GM18951 (cell line): ENCODE results near the gene MYH9.

Experiments
- POLR2A ChIP-seq: IDR thresholded peaks from 4 replicates; pipeline ENCODE4 v1.6.1; 2011; ENCODE audit warnings: mild to moderate bottlenecking; ENCODE audit not compliant: insufficient read length, insufficient read depth; ENCODE audit errors: extremely low read depth
- in situ Hi-C: fragments of 300-500 bp; cut with MboI; formaldehyde crosslinking; loops from one replicate; pipeline ENCODE4 v1.12.0; 2022; ENCODE audit warnings: low sequenced_read_pairs, mixed read lengths, inconsistent platforms; ENCODE audit not compliant: unreplicated experiment

MYH9 gene

DNA sequence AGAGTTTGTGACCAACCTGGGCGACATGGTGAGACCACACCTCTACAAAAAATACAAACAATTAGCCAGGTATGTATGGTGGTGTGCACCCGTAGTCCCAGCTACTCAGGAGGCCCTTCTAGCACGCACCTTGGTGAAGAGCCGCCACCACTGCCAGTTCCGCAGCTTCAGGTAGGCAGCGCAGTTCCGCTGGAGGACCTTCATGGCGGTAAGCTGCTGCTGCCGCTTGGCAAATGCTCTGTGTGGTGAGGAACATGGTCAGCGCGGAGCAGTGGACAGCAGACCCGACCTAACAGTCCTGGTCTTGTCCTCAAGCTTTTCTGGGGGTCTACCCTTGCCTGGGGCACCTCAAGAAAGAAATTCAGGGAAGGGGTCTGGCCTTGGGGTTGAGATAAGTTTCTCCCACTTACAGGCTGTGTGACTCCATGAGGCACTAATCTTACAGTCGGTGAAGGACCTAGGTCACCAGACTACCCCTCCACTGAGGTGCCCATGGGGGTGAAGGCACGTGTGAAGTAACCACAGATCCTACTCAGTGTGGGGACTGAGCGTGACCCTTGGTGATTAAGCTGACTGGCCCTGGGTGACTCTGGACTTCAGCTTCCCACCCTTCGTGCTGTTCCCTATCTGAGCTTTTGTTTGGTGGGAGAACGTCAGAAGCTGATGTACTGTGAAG lies 85.2 kb downstream of the MYH9 start:
- TF ChIP-seq POLR2A = no peak
- in situ Hi-C loops = loop anchor here (10.0 kb wide), 1 partner anchor 162 kb away; no protein-coding TSS in a partner anchor

DNA sequence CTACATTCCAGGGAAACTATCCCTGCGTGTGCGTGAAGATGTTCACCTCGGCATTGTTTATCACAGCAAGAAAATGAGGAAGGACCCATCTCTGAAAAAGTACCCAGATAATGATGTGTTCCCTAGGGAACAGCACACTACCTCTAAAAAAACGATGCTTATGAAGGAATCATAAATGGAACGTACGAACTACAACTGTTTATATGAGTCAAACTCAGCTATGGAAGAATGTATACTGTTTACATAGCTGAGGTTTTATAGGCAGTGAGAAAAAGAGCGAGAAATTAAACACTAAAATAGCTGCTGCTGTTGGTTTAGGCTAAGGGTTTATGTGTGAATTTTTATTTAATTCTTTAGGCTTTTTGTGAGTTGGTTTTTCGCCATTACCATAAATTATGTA lies 85.9 kb downstream of the MYH9 start:
- no peak for TF ChIP-seq POLR2A
- in situ Hi-C loops = loop anchor here (10.0 kb wide), 1 partner anchor 163 kb away; no protein-coding TSS in a partner anchor

DNA sequence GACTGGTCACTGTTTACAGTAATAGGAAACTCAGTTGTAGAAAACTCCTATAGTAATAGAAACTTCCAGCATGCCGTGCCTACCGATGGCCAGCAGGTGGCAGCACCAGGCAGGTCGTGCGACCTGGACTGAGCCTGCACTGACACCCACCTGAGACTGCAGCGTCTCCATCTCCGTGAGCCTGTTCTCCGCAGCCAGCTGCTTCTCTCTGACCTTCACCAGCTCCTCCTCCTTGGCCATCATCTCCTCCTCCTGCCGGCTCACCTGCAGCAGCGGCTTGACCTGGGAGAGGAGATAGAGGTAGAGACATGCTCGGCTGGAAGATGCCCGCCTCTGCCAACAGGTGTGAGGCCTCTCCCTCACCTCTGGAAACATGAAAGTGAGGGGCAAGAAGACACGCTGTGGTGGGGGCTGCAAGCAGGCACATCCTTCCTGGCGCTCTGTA lies 86.4 kb downstream of the MYH9 start:
- TF ChIP-seq POLR2A = no peak
- in situ Hi-C loops = loop anchor here (10.0 kb wide), 1 partner anchor 163 kb away; no protein-coding TSS in a partner anchor

DNA sequence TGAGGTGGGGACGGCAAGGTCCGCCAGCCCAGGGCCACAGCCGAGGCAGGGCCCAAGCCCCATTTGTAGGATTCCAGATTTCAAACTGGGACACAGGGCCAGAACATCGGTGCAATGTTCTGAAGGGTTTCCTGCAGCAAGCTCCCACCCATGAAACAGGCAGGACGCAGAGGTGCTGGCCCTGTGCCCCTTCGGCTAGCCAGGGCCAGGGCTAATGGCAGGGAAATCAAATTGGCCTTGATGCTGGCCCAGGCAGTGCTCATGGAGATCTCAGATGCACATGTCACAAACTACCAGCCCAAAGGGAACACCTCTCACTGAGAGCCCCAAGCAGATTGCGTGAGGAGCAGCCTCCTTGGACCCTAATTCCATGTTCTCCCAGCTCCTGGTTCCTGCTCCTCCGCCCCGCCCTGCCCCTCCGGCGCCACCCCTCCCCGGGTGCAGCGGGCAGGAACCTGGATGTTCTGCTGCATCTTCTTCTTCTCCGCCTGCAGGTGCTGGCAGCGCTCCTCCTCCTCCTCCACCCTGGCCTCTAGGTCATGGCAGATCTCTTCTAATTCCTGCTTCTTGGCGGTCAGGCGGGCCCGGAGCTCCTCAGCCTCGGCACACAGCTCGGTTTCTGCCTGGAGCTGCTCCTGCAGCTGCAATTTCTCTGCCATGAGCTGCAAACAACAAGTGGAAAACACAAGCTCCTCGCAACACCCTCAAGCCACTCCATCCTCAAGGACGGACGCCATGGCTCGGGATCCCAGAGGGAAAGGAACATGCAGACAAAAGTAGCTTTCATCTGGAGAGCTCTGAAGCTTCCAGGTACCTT lies 87.2 kb downstream of the MYH9 start:
- in situ Hi-C loops = loop anchor here (10.0 kb wide), 1 partner anchor 164 kb away; no protein-coding TSS in a partner anchor
- TF ChIP-seq POLR2A = no peak

DNA sequence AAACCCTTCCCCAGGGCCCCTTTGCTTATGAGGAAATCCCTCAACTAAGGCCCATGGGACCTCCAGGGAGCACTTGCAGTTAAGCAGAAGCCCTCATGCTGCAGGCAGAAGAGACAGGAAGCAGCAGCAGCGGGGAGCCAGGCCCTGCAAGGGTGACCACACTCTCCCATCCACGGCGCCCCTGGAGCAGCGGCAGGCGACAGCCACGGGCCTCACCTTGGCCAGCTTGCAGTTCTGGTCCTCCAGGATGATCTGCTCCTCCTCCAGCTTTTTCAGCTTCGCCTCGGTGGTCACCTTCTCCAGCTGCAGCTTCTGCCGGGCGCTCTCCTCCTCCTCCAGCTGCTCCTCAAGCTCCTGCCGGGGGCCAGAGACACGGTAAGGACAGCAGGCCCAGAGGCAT lies 87.9 kb downstream of the MYH9 start:
- no peak for TF ChIP-seq POLR2A
- in situ Hi-C loops = loop anchor here (10.0 kb wide), 1 partner anchor 165 kb away; no protein-coding TSS in a partner anchor

DNA sequence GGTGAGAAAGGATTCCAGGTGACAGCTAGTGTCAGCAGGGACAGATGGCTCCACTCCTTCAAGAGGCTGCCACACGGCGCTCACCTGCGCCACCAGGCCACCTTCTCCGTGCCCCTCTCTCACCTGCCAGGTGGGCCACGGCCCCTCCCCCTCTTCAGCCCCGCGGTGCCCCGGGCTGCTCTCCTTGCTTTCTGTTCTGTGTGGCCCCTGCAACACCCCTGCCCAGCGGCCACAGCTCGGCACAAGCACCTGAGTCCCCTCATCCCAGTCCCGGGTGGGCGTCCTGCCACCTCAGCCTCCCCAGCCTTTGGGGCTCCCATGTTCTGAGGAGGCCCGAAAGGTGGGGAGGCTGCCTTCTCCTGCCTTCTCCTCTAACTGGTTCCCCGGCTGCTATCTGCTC lies 88.5 kb downstream of the MYH9 start:
- in situ Hi-C loops = no loop called here

DNA sequence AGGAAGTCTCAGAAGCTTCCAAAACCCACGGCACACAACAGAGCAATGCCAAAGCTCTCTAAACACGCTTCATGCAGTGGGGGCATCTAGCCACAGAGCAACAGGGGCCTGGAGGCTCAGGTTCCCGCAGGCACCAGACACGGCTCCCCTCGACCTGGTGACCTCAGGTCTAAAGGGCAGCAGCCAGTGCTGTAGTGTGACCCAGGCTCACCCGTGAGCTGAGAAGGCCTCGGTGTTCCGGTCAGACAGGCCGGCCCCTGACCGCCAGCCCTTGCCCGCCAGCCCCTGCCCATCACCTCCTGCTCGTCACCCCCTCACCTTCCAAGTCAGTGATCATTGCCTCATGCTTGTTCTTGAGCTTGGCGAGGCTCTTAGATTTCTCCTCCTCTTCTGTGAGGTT lies 89.2 kb downstream of the MYH9 start:
- in situ Hi-C loops = no loop called here
- no peak for TF ChIP-seq POLR2A

More for the DNA sequence above, 88.5 kb downstream of the MYH9 start:
- no peak for TF ChIP-seq POLR2A

DNA sequence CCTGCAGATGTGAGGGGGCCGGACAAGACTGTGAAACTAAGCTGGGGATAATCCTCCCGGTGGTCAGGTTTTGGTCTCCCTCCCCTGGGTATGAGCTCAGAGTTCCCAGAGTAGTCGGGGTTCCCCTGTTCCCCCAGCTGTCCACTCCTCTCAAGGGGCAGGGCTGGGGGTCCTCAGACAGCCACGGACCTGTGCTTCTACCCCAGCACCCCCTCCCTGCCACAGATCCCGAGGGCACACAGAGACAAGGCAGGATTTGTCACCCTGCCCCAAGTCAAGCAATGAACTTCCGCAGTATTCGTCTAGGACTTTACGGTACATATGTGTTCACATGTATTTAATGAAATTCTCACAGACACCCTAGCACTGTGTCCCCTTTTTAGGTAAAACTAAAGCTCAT lies 89.6 kb downstream of the MYH9 start:
- in situ Hi-C loops = no loop called here
- no peak for TF ChIP-seq POLR2A

DNA sequence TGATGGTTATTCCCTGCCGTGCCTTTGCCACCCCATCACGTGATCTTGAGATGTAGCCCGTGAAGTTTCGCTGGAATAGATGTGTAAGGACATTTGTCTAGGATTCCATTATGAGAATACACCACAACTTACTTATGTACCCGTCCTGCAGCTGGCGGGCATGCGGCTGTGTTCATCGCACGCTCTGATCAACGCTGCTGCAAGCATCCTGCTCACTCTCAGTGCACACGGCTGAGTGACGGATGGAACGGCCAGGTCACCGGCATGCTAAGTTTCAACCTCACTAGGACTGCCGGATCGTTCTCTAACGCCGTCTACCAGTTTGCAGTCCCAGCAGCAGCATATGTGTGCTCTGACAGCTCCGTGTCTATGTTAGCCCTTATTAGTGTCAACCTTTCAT lies 90.2 kb downstream of the MYH9 start:
- in situ Hi-C loops = no loop called here
- no peak for TF ChIP-seq POLR2A

DNA sequence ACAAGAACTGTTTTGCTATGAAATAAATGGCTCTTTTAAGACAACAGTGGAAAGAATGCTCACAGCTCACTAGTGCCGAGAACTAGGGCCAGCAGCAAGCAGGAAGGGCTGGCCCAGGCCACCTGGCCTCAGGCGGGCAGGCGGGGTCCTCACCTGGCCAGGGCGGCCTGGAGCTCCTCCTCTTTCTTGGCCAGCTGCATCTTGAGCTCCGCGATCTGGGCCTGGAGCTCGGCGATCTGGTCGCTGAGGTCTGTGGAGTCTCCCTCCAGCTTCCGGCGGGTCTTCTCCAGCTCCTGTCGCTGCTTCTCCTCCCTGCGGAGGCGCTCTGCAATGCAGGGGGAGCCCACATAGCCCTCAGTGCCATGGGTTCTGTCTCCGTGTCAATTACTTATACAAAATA lies 91.1 kb downstream of the MYH9 start:
- TF ChIP-seq POLR2A = no peak
- in situ Hi-C loops = no loop called here

DNA sequence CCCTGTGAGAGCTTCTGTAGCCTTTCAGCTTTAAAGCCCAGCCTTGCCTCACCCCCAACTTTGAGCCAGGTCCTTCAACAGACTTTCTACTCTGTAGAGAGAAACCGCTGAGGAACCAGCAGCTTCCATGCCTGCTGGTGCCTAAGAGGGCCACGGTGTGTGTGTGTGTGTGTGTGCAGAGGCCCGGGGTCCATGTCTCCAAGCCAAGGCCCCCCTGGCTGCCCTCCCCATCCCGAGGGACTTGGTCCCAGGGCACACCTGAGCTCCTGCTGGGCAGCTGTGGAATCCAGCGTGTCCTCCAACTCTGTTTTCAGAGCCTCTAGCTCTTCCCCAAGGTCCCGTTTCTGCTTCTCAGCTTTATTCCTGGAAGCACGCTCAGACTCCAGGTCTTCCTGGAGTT lies 92.5 kb downstream of the MYH9 start:
- TF ChIP-seq POLR2A = no peak
- in situ Hi-C loops = no loop called here

DNA sequence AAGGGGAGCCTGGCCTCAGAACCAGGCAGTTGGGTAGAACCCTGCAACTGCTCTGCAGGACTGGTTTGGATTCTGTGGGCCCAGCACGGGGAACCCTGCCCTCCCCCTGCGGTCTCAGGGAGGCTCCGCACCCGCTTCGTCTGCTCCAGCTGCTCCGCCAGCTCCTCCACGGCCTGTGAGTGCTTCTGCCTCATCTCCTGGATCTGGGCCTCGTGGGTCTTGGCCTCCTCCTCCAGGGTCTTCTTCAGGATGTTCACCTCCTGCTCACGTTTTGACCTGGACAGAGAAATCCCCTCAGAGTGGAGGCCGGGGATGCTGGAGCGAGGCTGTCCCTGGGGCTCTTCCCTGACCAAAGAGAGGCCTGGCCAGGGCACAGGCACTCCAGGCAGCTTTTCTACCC lies 93.0 kb downstream of the MYH9 start:
- TF ChIP-seq POLR2A = no peak
- in situ Hi-C loops = no loop called here

DNA sequence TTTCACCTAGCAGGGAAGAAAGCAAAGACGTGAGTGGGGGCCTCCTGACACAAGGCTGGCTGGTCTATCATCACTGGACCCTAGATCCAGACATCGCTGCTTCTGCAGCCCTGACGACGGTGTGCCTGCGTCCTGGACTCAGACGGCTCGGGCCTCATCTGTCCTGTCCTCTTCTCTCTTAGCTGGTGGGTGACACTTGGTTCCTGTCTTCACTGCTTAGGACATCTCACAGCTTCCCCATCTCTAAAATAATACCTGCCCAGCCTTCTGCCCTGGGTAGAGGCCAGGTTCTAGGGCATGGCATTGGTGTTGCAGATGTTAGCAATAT lies 93.5 kb downstream of the MYH9 start:
- in situ Hi-C loops = no loop called here
- TF ChIP-seq POLR2A = peak; percentile 19

DNA sequence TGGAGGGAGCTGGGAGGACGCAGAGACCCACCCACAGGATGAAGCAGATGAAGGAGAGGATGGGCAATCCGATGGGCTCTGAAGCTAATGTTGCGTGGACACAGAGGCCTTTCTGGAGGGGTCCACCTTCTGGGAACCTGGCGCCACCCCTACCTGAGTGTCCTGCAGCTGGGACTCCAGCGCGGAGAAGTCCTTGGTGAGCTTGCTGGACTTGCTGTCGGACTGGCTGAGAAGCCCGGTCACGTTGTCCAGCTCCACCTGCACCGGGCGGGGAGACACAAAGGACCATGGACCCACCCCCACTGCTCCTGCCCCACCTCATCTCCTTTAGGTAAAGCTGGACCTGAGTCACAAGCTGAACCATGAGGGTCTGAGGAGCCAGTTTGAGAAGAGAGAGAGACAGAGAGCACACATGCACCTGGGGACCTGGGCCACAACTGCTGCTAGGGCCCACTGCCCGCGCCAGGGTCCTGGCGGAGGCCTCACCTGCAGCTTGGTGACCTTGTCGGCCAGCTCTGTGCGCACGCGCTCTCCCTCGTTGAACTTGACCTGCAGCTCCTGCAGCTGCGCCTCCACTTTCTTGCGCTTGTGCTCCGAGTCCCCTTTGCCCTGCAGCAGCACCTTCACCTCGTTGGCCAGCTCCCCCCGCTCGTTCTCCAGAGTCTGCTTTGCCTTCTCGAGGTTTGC lies 94.0 kb downstream of the MYH9 start:
- TF ChIP-seq POLR2A = no peak
- in situ Hi-C loops = no loop called here
